ENCODE data around the gene GALNT11. TPM values are rescaled to one million over a fixed set of nuclear protein-coding genes. Genes with fewer than 3 reads are reported as not detected.
"Not testable (repeated sequence)": the region's sequence is repeated elsewhere in the genome, so short reads cannot be mapped to it uniquely, and the experiment has no call there.

GALNT11 gene
- total RNA-seq, 2 donors from 2014 or later: 25.1 to 28.6 TPM

DNA sequence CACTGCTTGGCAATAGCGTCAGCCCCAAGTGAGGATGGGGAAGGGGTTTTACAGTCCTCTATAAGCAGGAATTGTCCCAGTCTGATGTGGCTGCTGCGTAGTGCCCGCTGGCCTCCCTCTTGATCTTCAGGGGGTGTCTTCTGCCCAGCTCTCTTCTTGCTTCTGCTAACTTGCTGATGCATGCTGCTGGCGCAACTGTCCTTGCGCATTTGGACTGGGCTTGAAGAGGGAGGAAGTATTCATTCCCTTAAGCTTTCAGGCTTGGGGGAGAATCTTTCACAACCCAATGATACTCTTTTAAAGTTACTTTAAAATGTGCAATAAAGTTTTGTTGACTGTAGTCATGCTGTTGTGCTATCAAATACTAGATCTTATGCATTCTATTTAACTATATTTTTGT lies 10.3 kb downstream of the GALNT11 start:
- no peak overlapping the region for H3K4me3 ChIP-seq
- peaks cover 0 to 33% of the 10 kb centered on the region in 2 donors for H3K9me3 ChIP-seq
- H3K27me3 ChIP-seq: no peaks in the 10 kb centered on the region
- no peaks in the 10 kb centered on the region for H3K36me3 ChIP-seq
- no peak overlapping the region for H3K27ac ChIP-seq
- DNase-seq (ENCODE audit: low spot score): no peak
- no peaks in the 10 kb centered on the region for H3K4me1 ChIP-seq
- TF ChIP-seq, protein P1, sequence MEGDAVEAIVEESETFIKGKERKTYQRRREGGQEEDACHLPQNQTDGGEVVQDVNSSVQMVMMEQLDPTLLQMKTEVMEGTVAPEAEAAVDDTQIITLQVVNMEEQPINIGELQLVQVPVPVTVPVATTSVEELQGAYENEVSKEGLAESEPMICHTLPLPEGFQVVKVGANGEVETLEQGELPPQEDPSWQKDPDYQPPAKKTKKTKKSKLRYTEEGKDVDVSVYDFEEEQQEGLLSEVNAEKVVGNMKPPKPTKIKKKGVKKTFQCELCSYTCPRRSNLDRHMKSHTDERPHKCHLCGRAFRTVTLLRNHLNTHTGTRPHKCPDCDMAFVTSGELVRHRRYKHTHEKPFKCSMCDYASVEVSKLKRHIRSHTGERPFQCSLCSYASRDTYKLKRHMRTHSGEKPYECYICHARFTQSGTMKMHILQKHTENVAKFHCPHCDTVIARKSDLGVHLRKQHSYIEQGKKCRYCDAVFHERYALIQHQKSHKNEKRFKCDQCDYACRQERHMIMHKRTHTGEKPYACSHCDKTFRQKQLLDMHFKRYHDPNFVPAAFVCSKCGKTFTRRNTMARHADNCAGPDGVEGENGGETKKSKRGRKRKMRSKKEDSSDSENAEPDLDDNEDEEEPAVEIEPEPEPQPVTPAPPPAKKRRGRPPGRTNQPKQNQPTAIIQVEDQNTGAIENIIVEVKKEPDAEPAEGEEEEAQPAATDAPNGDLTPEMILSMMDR (IDR thresholded peaks at IDR 0.05): no peak

GRCh38 chr7:152038410-152038809 lies 12.9 kb downstream of the GALNT11 start:
- not testable (repeated sequence) for H3K27ac ChIP-seq; H3K4me1 ChIP-seq; H3K27me3 ChIP-seq; H3K36me3 ChIP-seq; DNase-seq (ENCODE audit: low spot score); H3K4me3 ChIP-seq
- peaks cover 0 to 33% of the 10 kb centered on the region in 2 donors for H3K9me3 ChIP-seq

DNA sequence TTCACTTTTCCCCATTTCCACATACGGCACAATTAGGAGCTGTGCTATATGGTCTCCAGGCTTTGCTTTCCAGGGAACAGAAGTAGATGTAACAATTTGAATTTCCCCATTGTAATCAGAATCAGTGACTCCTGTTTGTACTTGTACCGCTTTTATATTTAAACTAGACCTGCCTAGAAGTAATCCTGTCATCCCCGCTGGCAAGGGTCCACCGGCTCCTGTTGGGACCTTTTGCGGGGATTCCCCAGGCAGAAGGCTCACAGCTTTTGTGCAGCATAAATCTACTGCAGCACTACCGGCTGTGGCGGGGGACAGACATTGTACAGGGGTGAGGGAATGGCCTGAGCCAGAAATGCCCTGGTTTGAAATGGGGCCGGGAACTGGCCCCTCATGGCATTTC lies 17.6 kb downstream of the GALNT11 start:
- H3K36me3 ChIP-seq; H3K27ac ChIP-seq; DNase-seq (ENCODE audit: low spot score); H3K4me3 ChIP-seq; H3K4me1 ChIP-seq; H3K27me3 ChIP-seq: not testable (repeated sequence)
- H3K9me3 ChIP-seq: peaks cover 0 to 39% of the 10 kb centered on the region in 2 donors

DNA sequence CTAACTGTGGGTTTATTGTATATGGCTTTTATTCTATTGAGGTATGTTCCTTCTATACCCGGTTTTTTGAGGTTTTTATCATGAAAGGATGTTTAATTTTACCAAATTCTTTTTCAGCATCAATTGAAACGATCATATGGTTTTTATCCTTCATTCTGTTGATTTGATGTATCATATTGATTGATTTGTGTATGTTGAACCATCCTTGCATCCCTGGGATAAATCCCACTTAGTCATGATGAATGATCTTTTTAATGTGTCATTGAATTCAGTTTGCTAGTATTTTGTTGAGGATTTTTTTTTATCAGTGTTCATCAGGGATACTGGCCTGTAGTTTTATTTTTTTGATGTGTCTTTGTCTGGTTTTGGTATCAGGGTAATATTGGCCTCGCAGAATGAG lies 19.4 kb downstream of the GALNT11 start:
- not testable (repeated sequence) for DNase-seq (ENCODE audit: low spot score); H3K27ac ChIP-seq; H3K36me3 ChIP-seq; H3K4me1 ChIP-seq; H3K27me3 ChIP-seq; H3K4me3 ChIP-seq
- peaks cover 0 to 25% of the 10 kb centered on the region in 2 donors for H3K9me3 ChIP-seq

DNA sequence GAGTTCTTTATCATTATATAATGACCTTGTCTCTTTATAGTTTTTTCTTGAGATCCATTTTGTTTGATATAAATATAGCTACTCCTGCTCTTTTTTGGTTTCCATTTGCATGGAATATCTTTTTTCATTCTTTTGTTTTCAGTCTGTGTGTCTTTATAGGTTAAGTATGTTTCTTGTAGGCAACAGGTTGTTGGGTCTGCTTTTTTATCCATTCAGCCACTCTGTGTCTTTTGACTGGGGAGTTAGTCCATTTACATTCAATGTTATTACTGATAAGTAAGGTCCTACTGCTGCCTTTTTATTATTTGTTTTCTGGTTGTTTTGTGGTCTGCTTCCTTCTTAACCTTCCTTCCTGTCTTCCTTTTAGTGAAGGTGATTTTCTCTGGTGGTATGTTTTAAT lies 21.1 kb downstream of the GALNT11 start:
- TF ChIP-seq, protein P1 (IDR thresholded peaks at IDR 0.05): no peak
- no peak for DNase-seq (ENCODE audit: low spot score)
- no peaks in the 10 kb centered on the region for H3K36me3 ChIP-seq
- no peak overlapping the region for H3K4me3 ChIP-seq
- peaks cover 0 to 5% of the 10 kb centered on the region in 2 donors for H3K4me1 ChIP-seq
- H3K27me3 ChIP-seq: no peaks in the 10 kb centered on the region
- H3K27ac ChIP-seq: no peak overlapping the region
- peaks cover 0 to 25% of the 10 kb centered on the region in 2 donors for H3K9me3 ChIP-seq

GRCh38 chr7:152048051-152048450 lies 22.6 kb downstream of the GALNT11 start:
- no peak overlapping the region for H3K4me3 ChIP-seq
- no peak for DNase-seq (ENCODE audit: low spot score)
- TF ChIP-seq, protein P1 (IDR thresholded peaks at IDR 0.05): no peak
- peaks cover 0 to 5% of the 10 kb centered on the region in 2 donors for H3K4me1 ChIP-seq
- no peaks in the 10 kb centered on the region for H3K36me3 ChIP-seq
- H3K9me3 ChIP-seq: peaks cover 0 to 25% of the 10 kb centered on the region in 2 donors
- no peak overlapping the region for H3K27ac ChIP-seq
- no peaks in the 10 kb centered on the region for H3K27me3 ChIP-seq

- no peak for DNase-seq (ENCODE audit: low spot score)
- Histone ChIP-seq H3K27me3 (no peaks in the 10 kb centered on the region), H3K27ac (no peak overlapping the region), H3K36me3 (no peaks in the 10 kb centered on the region), H3K4me3 (no peak overlapping the region), H3K9me3 (peaks cover 0 to 16% of the 10 kb centered on the region in 2 donors), H3K4me1 (peaks cover 0 to 14% of the 10 kb centered on the region in 2 donors)
- TF ChIP-seq, protein P1 (IDR thresholded peaks at IDR 0.05): no peak
Measured at GRCh38 chr7:152050547-152050971, 25.1 kb downstream of the GALNT11 start.
